Heart left ventricle (tissue), 16 donors: ENCODE results near the gene TCL1A. TPM values are rescaled to one million over a fixed set of nuclear protein-coding genes. Genes with fewer than 3 reads are reported as not detected.

ENCODE experiments used
- ATAC-seq, 4 donors: fragments of 200-7000 bp; cut with Tn5 transposase; one replicate each; pipeline ENCODE4 v1.9.1; 2020 to 2022; ENCODE audit warnings: moderate library complexity in 4 of 4, mild to moderate bottlenecking in 3 of 4, moderate number of reproducible peaks in 1 of 4
- DNase-seq, 5 donors: peaks; one replicate each; pipeline ENCODE4 v3.0.0-alpha.2; 2020
- H3K27ac ChIP-seq, 12 donors: fragments of 200-600 bp; sonication (generic) in 4 of 12; one replicate each; pipeline versions ENCODE4 v1.5.0 to v1.8.0; 2016 to 2022; ENCODE audit warnings: mild to moderate bottlenecking in 2 of 12
- H3K27me3 ChIP-seq, 9 donors: fragments of 200-600 bp; sonication (generic) in 2 of 9; one replicate each; pipeline versions ENCODE4 v1.5.1 to v1.8.0; 2016 to 2022; ENCODE audit warnings: mild to moderate bottlenecking in 3 of 9
- H3K36me3 ChIP-seq, 9 donors: fragments of 200-600 bp; sonication (generic) in 2 of 9; one replicate each; pipeline versions ENCODE4 v1.5.0 to v1.8.0; 2018 to 2022; ENCODE audit warnings: mild to moderate bottlenecking in 2 of 9
- H3K4me1 ChIP-seq, 12 donors: fragments of 200-600 bp; sonication (generic) in 4 of 12; one replicate each; pipeline versions ENCODE4 v1.5.0 to v1.8.0; 2016 to 2022; ENCODE audit warnings: mild to moderate bottlenecking in 3 of 12
- H3K4me3 ChIP-seq, 12 donors: fragments of 200-600 bp; sonication (generic) in 4 of 12; one replicate each; pipeline versions ENCODE4 v1.5.0 to v1.8.0; 2017 to 2022; ENCODE audit warnings: mild to moderate bottlenecking in 9 of 12, moderate library complexity in 4 of 12
- H3K9me3 ChIP-seq, 12 donors: fragments of 200-600 bp; sonication (generic) in 4 of 12; one replicate each; pipeline versions ENCODE4 v1.5.0 to v1.8.0; 2016 to 2022; ENCODE audit warnings: mild to moderate bottlenecking in 1 of 12
- CTCF ChIP-seq, 12 donors: fragments of 200-600 bp; sonication (generic) in 4 of 12; IDR thresholded peaks; one replicate each; pipeline versions ENCODE4 v1.5.0 to v1.8.0; 2018 to 2022; ENCODE audit warnings: antibody characterized with exemption in 12 of 12, mild to moderate bottlenecking in 5 of 12
- POLR2A ChIP-seq, 2 donors: fragments of 450-650 bp; IDR thresholded peaks; one replicate each; pipeline ENCODE4 v1.6.1; 2017; ENCODE audit warnings: antibody characterized with exemption in 2 of 2, mild to moderate bottlenecking in 2 of 2, moderate library complexity in 2 of 2
- WGBS, 4 donors: extraction: QIAGEN DNeasy Blood & Tissue Kit in 2 of 4; methylation state at CpG; one replicate each; pipeline versions ENCODE4 v1.1.5 to v1.1.7; 2013 to 2018; 5-methylcytosine and 5-hydroxymethylcytosine counted together
- intact Hi-C, 10 donors: fragments of 100-400 bp; cut with DNase I; formaldehyde crosslinking; loops; one replicate each; pipeline versions ENCODE4 v1.11.1 to v1.14.2; 2022
- polyA plus RNA-seq, 2 donors: library from polyadenylated mRNA; stranded (reverse); fragments of 200-250 nt; gene quantifications; one replicate each; pipeline ENCODE4 v1.2.3, GENCODE V29; 2013
- total RNA-seq, 9 donors: library from RNA; depleted of rRNA in 2 of 9; stranded (reverse); fragments of >200 nt in 2 of 9; fragmentation: NEBNext Ultra II Directional in 3 of 9; extraction: Animal tissue kit (Norgen Biotek cat#: 25700) in 3 of 9; gene quantifications; one replicate each; pipeline versions ENCODE4 v1.1.0 to v1.2.4, GENCODE V29; 2016 to 2023
- donor health status: ischemic (EF 13 %, LVEDD 7.1; RV severe dilation, severe dysfunction).
- donor health status: healthy with polysubstance abuse.
- donor health status: DM: no; HTN: yes; CAD: no.
- donor health status: DM: no; HTN: no; CAD: no.
- donor health status: ischemic (EF 25% LVEDD 6.9; RV normal size, moderate dysfunction).
- donor health status: ischemic (EF 25% LVEDD 5.7; RV mildly dilated, moderate dysfunction).
- donor health status: healthy.
- donor health status: DM: yes; HTN: yes; CAD: no.
- donor health status: ischemic (EF 35%, LVEDD 5.7; RV mildly dilated, moderate dysfunction).
- donor health status: nonischemic (EF 11% LVEDD 7.7; RV severe dilation, severe dysfunction).
- donor health status: DM: yes; HTN: yes; CAD: no.
- donor health status: PGD.
- donor health status: ischemic (EF 29% LVEDD 5.4; RV normal size, mild dysfunction).
- donor health status: nonischemic (EF 23%, LVEDD 6.1; RV moderate dilation, normal function).

Gene TCL1A
- total and polyA plus RNA-seq, 11 donors, result 0.26 TPM; not detected in 10

- H3K27me3 ChIP-seq, result peaks cover 0 to 39% (median 3%) of the 10 kb centered on the region in 9 donors
- TF ChIP-seq CTCF (IDR thresholded peaks at IDR 0.05), result no peak
- no peak for TF ChIP-seq POLR2A (IDR thresholded peaks at IDR 0.05)
- no peak for DNase-seq
- H3K36me3 ChIP-seq, result no peaks in the 10 kb centered on the region
- no peak for ATAC-seq
- no peaks in the 10 kb centered on the region for H3K9me3 ChIP-seq
- H3K4me1 ChIP-seq, result no peaks in the 10 kb centered on the region
- H3K4me3 ChIP-seq, result no peak overlapping the region
- H3K27ac ChIP-seq, result no peak overlapping the region
- intact Hi-C loops, result no loop called here
Measured at GRCh38 chr14:95759941-95760340, 46.0 kb upstream of the TCL1A start.

GRCh38 chr14:95758331-95758730 is 44.4 kb upstream of the TCL1A start:
- Histone ChIP-seq H3K36me3 (no peaks in the 10 kb centered on the region), H3K27me3 (peaks cover 0 to 44% (median 3%) of the 10 kb centered on the region in 9 donors), H3K9me3 (no peaks in the 10 kb centered on the region), H3K4me3 (no peak overlapping the region), H3K27ac (no peak overlapping the region), H3K4me1 (no peaks in the 10 kb centered on the region)
- intact Hi-C loops, result no loop called here
- DNase-seq, result no peak
- ATAC-seq, result no peak
- 67 to 74% (median 73%) methylated on average over 7 of the region's 7 CpGs for WGBS, 4 donors
- no peak for TF ChIP-seq CTCF (IDR thresholded peaks at IDR 0.05)
- no peak for TF ChIP-seq POLR2A (IDR thresholded peaks at IDR 0.05)

- intact Hi-C loops, result no loop called here
- no peaks in the 10 kb centered on the region for H3K9me3 ChIP-seq
- H3K27ac ChIP-seq, result no peak overlapping the region
- ATAC-seq (no peak), DNase-seq (no peak)
- H3K4me1 ChIP-seq, result no peaks in the 10 kb centered on the region
- 31 to 45% (median 38%) methylated on average over 3 of the region's 3 CpGs for WGBS, 4 donors
- peaks cover 0 to 47% (median 3%) of the 10 kb centered on the region in 9 donors for H3K27me3 ChIP-seq
- TF ChIP-seq POLR2A (IDR thresholded peaks at IDR 0.05), result no peak
- TF ChIP-seq CTCF (IDR thresholded peaks at IDR 0.05), result no peak
- H3K36me3 ChIP-seq, result no peaks in the 10 kb centered on the region
- H3K4me3 ChIP-seq, result no peak overlapping the region
Measured at GRCh38 chr14:95756751-95757150, 42.8 kb upstream of the TCL1A start.

GRCh38 chr14:95756127-95756526 is 42.2 kb upstream of the TCL1A start:
- H3K27me3 ChIP-seq, result peaks cover 0 to 41% (median 3%) of the 10 kb centered on the region in 9 donors
- no peaks in the 10 kb centered on the region for H3K9me3 ChIP-seq
- H3K27ac ChIP-seq, result no peak overlapping the region
- no peaks in the 10 kb centered on the region for H3K36me3 ChIP-seq
- no peak for DNase-seq
- no peak for ATAC-seq
- no peaks in the 10 kb centered on the region for H3K4me1 ChIP-seq
- intact Hi-C loops, result no loop called here
- no peak overlapping the region for H3K4me3 ChIP-seq
- WGBS, 4 donors, result 63 to 70% (median 68%) methylated on average over 5 to 6 of the region's 6 CpGs
- TF ChIP-seq CTCF (IDR thresholded peaks at IDR 0.05) (no peak), POLR2A (IDR thresholded peaks at IDR 0.05) (no peak)
